ENCODE results near the gene GCN1.

- TF ChIP-seq FOSL2 (IDR thresholded peaks at IDR 0.05) (no peak), FOSL2 (CRISPR knock-in tag; IDR thresholded peaks at IDR 0.05) (no peak), RAD21 (conservative IDR thresholded peaks at IDR 0.05 in 1 of 2, IDR thresholded peaks at IDR 0.05 in 1 of 2) (no peak), HOXB5 (CRISPR knock-in tag; IDR thresholded peaks at IDR 0.05) (no peak), POLR2A (IDR thresholded peaks at IDR 0.05; ENCODE audit: low read length) (no peak), MYC (IDR thresholded peaks at IDR 0.05; ENCODE audit: borderline replicate concordance, low read length) (no peak), REST (IDR thresholded peaks at IDR 0.05) (no peak)
- TF ChIP-seq, protein P1, sequence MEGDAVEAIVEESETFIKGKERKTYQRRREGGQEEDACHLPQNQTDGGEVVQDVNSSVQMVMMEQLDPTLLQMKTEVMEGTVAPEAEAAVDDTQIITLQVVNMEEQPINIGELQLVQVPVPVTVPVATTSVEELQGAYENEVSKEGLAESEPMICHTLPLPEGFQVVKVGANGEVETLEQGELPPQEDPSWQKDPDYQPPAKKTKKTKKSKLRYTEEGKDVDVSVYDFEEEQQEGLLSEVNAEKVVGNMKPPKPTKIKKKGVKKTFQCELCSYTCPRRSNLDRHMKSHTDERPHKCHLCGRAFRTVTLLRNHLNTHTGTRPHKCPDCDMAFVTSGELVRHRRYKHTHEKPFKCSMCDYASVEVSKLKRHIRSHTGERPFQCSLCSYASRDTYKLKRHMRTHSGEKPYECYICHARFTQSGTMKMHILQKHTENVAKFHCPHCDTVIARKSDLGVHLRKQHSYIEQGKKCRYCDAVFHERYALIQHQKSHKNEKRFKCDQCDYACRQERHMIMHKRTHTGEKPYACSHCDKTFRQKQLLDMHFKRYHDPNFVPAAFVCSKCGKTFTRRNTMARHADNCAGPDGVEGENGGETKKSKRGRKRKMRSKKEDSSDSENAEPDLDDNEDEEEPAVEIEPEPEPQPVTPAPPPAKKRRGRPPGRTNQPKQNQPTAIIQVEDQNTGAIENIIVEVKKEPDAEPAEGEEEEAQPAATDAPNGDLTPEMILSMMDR (IDR thresholded peaks at IDR 0.05) = no peak
- TF ChIP-seq, protein P2, sequence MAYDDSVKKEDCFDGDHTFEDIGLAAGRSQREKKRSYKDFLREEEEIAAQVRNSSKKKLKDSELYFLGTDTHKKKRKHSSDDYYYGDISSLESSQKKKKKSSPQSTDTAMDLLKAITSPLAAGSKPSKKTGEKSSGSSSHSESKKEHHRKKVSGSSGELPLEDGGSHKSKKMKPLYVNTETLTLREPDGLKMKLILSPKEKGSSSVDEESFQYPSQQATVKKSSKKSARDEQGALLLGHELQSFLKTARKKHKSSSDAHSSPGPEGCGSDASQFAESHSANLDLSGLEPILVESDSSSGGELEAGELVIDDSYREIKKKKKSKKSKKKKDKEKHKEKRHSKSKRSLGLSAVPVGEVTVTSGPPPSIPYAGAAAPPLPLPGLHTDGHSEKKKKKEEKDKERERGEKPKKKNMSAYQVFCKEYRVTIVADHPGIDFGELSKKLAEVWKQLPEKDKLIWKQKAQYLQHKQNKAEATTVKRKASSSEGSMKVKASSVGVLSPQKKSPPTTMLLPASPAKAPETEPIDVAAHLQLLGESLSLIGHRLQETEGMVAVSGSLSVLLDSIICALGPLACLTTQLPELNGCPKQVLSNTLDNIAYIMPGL (CRISPR knock-in tag; IDR thresholded peaks at IDR 0.05; ENCODE audit: borderline replicate concordance) = no peak
- TF ChIP-seq, protein P3, sequence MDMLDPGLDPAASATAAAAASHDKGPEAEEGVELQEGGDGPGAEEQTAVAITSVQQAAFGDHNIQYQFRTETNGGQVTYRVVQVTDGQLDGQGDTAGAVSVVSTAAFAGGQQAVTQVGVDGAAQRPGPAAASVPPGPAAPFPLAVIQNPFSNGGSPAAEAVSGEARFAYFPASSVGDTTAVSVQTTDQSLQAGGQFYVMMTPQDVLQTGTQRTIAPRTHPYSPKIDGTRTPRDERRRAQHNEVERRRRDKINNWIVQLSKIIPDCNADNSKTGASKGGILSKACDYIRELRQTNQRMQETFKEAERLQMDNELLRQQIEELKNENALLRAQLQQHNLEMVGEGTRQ (IDR thresholded peaks at IDR 0.05) = no peak
- TF ChIP-seq, protein P4, sequence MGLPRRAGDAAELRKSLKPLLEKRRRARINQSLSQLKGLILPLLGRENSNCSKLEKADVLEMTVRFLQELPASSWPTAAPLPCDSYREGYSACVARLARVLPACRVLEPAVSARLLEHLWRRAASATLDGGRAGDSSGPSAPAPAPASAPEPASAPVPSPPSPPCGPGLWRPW (IDR thresholded peaks at IDR 0.05) = no peak
These were observed 62.3 kb downstream of the GCN1 start for GRCh38 chr12:120132054-120132836.
